Activated B cell treated with CpG ODN at 0.5 μM for 24 hours (primary cell): ENCODE data around the gene DAB1. TPM values are rescaled to one million over a fixed set of nuclear protein-coding genes. Genes with fewer than 3 reads are reported as not detected.

Source experiments
- ATAC-seq: fragments of 200-7000 bp; cut with Tn5 transposase; one replicate; pipeline ENCODE4 v1.10.0; 2021; ENCODE audit warnings: low read depth, mild to moderate bottlenecking, moderate library complexity
- CTCF ChIA-PET: fragments of 350-600 bp; sonication (Branson Sonifier 250); formaldehyde crosslinking; loops from one replicate; lab custom pipeline; 2021; ENCODE audit warnings: antibody characterized with exemption; lab: Charles Lee
- POLR2A ChIA-PET: fragments of 350-600 bp; sonication (Branson Sonifier 250); formaldehyde crosslinking; loops from one replicate; lab custom pipeline; 2021; ENCODE audit warnings: antibody characterized with exemption; lab: Charles Lee
- DNase-seq: peaks from one replicate; pipeline ENCODE4 v3.0.0; 2022
- H3K27ac Mint-ChIP-seq: one replicate; pipeline ENCODE4 v1.8.0; 2020; ENCODE audit warnings: mixed read lengths
- H3K27me3 Mint-ChIP-seq: one replicate; pipeline ENCODE4 v1.8.0; 2021; ENCODE audit warnings: mixed read lengths
- H3K36me3 Mint-ChIP-seq: one replicate; pipeline ENCODE4 v1.8.0; 2021; ENCODE audit warnings: low read depth, mixed read lengths
- H3K4me1 Mint-ChIP-seq: one replicate; pipeline ENCODE4 v1.8.0; 2021; ENCODE audit warnings: mixed read lengths
- H3K4me3 Mint-ChIP-seq: one replicate; pipeline ENCODE4 v1.8.0; 2020; ENCODE audit warnings: mild to moderate bottlenecking, mixed read lengths
- H3K9me3 Mint-ChIP-seq: one replicate; pipeline ENCODE4 v1.8.0; 2020; ENCODE audit warnings: mixed read lengths
- intact Hi-C: fragments of 100-400 bp; cut with micrococcal nuclease; formaldehyde crosslinking; loops from one replicate; pipeline ENCODE4 v1.15.1; 2024
- total RNA-seq: library from RNA; stranded (reverse); gene quantifications from 2 replicates; pipeline ENCODE4 v1.2.3, GENCODE V29; 2022
- TF ChIP-seq, protein P1 (sequence below): fragments of 200-600 bp; IDR thresholded peaks from one replicate; pipeline ENCODE4 v1.8.0; 2022; ENCODE audit warnings: antibody characterized with exemption, mild to moderate bottlenecking

DAB1 gene
- total RNA-seq, 1 donor from 2014 or later, result not detected

DNA sequence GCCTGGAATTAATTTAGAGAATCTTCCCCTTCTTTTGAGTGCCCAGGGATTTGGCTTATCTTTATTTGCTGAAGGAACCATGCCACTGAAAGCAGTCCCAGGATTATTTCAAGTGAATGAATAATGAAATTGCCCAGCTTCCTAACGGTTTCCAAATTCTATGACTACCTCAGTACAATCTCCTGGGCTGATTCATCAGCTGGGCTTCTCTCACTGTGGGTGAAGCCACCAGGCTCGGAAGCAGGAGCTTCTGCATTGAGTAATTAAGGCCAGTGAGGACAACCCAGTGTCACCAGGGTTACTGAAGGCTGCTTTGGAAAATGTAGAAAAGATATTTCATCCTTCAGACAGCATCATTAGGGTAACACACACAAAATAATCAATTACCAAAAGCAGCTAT lies 169.8 kb downstream of the DAB1 start:
- H3K4me3 Mint-ChIP-seq, result no peak overlapping the region
- TF ChIP-seq, protein P1, sequence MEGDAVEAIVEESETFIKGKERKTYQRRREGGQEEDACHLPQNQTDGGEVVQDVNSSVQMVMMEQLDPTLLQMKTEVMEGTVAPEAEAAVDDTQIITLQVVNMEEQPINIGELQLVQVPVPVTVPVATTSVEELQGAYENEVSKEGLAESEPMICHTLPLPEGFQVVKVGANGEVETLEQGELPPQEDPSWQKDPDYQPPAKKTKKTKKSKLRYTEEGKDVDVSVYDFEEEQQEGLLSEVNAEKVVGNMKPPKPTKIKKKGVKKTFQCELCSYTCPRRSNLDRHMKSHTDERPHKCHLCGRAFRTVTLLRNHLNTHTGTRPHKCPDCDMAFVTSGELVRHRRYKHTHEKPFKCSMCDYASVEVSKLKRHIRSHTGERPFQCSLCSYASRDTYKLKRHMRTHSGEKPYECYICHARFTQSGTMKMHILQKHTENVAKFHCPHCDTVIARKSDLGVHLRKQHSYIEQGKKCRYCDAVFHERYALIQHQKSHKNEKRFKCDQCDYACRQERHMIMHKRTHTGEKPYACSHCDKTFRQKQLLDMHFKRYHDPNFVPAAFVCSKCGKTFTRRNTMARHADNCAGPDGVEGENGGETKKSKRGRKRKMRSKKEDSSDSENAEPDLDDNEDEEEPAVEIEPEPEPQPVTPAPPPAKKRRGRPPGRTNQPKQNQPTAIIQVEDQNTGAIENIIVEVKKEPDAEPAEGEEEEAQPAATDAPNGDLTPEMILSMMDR, result no peak
- H3K9me3 Mint-ChIP-seq, result peaks cover 4% of the 10 kb centered on the region
- CTCF ChIA-PET, result no interaction called here
- intact Hi-C loops, result no loop called here
- H3K27me3 Mint-ChIP-seq, result no peaks in the 10 kb centered on the region
- no peak for ATAC-seq
- POLR2A ChIA-PET, result no interaction called here
- H3K27ac Mint-ChIP-seq, result no peak overlapping the region
- no peaks in the 10 kb centered on the region for H3K36me3 Mint-ChIP-seq
- H3K4me1 Mint-ChIP-seq, result no peaks in the 10 kb centered on the region
- DNase-seq, result no peak

GRCh38 chr1:57252597-57253294 lies 171.1 kb downstream of the DAB1 start:
- POLR2A ChIA-PET, result no interaction called here
- ATAC-seq (no peak), DNase-seq (no peak)
- TF ChIP-seq, protein P1, result no peak
- Mint-ChIP-seq H3K9me3 (peaks cover 3% of the 10 kb centered on the region), H3K27me3 (no peaks in the 10 kb centered on the region), H3K4me1 (no peaks in the 10 kb centered on the region), H3K27ac (no peak overlapping the region), H3K4me3 (no peak overlapping the region), H3K36me3 (no peaks in the 10 kb centered on the region)
- CTCF ChIA-PET, result no interaction called here
- intact Hi-C loops, result no loop called here

GRCh38 chr1:57250021-57250420 lies 173.8 kb downstream of the DAB1 start:
- CTCF ChIA-PET, result no interaction called here

DNA sequence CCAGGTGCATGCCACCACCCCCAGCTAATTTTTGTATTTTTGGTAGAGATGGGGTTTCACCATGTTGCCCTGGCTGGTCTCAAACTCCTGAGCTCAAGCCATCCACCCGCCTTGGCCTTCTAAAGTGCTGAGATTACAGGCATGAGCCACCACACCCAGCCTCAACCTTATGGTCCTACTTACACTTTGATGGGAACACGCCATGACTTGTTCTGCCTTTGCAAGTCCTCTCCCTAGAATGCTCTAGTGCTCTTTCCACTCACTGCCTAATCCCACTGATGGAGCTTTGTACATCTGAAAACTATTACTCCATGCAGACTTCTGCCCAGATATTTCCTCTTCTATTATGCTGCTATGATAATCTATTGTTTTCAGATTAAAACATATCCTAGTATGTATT lies 174.3 kb downstream of the DAB1 start:
- ATAC-seq, result no peak
- H3K4me1 Mint-ChIP-seq, result no peaks in the 10 kb centered on the region
- H3K9me3 Mint-ChIP-seq, result peaks cover 7% of the 10 kb centered on the region
- no peaks in the 10 kb centered on the region for H3K27me3 Mint-ChIP-seq
- intact Hi-C loops, result no loop called here
- H3K27ac Mint-ChIP-seq, result no peak overlapping the region
- no peak for DNase-seq
- no peaks in the 10 kb centered on the region for H3K36me3 Mint-ChIP-seq
- TF ChIP-seq, protein P1, result no peak
- ChIA-PET POLR2A (no interaction called here), CTCF (no interaction called here)
- H3K4me3 Mint-ChIP-seq, result no peak overlapping the region

More at GRCh38 chr1:57250021-57250420, 173.8 kb downstream of the DAB1 start:
- peaks cover 7% of the 10 kb centered on the region for H3K9me3 Mint-ChIP-seq
- intact Hi-C loops, result no loop called here
- H3K36me3 Mint-ChIP-seq, result no peaks in the 10 kb centered on the region
- ATAC-seq, result no peak
- no peaks in the 10 kb centered on the region for H3K27me3 Mint-ChIP-seq
- no peak overlapping the region for H3K4me3 Mint-ChIP-seq
- H3K4me1 Mint-ChIP-seq, result no peaks in the 10 kb centered on the region
- POLR2A ChIA-PET, result no interaction called here
- TF ChIP-seq, protein P1, result no peak
- DNase-seq, result no peak
- no peak overlapping the region for H3K27ac Mint-ChIP-seq

DNA sequence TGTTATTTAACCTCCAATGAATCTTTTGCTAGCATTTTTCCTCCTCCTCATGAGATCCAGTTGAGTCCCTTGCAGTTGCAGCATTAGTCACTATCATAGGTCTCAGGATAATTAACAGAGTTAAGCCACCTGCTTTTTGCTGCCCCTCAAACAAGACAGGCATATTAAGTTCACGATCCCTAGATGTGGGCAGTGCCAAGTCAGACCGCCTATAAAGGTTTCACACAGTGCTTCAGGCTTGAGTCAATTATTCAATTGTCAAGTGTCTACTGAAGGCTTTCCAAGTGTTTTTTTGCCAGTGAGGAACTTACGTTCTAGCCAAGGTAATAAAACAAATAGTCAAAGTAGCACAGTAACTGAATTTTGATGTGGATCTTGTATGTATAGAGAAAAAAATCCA lies 175.0 kb downstream of the DAB1 start:
- no peaks in the 10 kb centered on the region for H3K4me1 Mint-ChIP-seq
- H3K36me3 Mint-ChIP-seq, result no peaks in the 10 kb centered on the region
- no peak overlapping the region for H3K27ac Mint-ChIP-seq
- no peak overlapping the region for H3K4me3 Mint-ChIP-seq
- CTCF ChIA-PET, result no interaction called here
- POLR2A ChIA-PET, result no interaction called here
- TF ChIP-seq, protein P1, result no peak
- H3K9me3 Mint-ChIP-seq, result peaks cover 10% of the 10 kb centered on the region
- no peak for ATAC-seq
- H3K27me3 Mint-ChIP-seq, result no peaks in the 10 kb centered on the region
- intact Hi-C loops, result no loop called here
- DNase-seq, result no peak
